ENCODE results near the gene RTP2. TPM values are rescaled to one million over a fixed set of nuclear protein-coding genes. Genes with fewer than 3 reads are reported as not detected.

RTP2 gene
- total RNA-seq, 1 experiment from 2014 or later = not detected

DNA sequence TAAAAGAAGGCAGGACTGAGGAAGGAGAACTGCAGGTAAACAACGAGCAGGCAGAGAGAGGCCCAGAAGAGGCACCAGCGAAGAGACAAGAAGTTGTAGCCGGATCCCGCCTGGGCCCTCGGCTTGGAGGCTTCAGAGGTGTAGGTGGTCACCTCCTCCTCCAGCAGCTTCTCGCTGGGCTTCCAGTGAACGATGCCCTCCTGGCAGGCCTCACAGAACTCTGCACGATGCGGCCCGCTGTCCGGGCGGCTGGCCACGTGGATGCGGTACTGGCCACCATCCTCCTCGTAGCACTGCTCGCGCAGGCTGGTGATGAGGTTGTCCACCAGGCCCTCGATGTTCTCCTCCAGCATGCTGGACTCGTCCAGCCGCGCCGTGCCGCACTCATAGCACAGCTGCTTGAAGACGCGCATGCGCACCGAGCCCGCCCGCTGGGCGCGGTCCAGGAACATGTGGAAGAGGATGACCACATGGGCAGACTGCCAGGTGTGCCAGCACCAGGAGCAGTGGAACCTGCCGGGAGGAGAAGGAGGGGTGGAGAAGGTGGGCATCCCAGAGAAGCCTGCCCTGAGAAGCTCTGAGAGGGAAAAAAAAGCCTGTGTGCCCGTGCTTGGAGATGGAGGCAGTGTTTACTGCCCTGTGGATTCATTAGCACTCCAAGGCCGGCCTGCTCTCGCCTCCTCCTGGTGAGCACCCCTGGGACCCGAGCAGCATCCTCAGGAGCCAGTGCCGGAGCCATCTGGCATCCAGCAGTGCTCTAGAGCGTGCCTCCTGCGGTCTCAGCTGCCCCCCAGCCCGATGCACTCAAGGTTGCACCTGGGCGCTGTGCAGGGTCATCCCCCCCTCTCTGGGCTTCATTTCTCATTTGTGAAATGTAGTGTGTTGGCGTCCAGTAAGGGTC lies 3.6 kb downstream of the RTP2 start:
- TF ChIP-seq, protein P1, sequence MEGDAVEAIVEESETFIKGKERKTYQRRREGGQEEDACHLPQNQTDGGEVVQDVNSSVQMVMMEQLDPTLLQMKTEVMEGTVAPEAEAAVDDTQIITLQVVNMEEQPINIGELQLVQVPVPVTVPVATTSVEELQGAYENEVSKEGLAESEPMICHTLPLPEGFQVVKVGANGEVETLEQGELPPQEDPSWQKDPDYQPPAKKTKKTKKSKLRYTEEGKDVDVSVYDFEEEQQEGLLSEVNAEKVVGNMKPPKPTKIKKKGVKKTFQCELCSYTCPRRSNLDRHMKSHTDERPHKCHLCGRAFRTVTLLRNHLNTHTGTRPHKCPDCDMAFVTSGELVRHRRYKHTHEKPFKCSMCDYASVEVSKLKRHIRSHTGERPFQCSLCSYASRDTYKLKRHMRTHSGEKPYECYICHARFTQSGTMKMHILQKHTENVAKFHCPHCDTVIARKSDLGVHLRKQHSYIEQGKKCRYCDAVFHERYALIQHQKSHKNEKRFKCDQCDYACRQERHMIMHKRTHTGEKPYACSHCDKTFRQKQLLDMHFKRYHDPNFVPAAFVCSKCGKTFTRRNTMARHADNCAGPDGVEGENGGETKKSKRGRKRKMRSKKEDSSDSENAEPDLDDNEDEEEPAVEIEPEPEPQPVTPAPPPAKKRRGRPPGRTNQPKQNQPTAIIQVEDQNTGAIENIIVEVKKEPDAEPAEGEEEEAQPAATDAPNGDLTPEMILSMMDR (IDR thresholded peaks at IDR 0.05) = no peak
- TF ChIP-seq, protein P2, sequence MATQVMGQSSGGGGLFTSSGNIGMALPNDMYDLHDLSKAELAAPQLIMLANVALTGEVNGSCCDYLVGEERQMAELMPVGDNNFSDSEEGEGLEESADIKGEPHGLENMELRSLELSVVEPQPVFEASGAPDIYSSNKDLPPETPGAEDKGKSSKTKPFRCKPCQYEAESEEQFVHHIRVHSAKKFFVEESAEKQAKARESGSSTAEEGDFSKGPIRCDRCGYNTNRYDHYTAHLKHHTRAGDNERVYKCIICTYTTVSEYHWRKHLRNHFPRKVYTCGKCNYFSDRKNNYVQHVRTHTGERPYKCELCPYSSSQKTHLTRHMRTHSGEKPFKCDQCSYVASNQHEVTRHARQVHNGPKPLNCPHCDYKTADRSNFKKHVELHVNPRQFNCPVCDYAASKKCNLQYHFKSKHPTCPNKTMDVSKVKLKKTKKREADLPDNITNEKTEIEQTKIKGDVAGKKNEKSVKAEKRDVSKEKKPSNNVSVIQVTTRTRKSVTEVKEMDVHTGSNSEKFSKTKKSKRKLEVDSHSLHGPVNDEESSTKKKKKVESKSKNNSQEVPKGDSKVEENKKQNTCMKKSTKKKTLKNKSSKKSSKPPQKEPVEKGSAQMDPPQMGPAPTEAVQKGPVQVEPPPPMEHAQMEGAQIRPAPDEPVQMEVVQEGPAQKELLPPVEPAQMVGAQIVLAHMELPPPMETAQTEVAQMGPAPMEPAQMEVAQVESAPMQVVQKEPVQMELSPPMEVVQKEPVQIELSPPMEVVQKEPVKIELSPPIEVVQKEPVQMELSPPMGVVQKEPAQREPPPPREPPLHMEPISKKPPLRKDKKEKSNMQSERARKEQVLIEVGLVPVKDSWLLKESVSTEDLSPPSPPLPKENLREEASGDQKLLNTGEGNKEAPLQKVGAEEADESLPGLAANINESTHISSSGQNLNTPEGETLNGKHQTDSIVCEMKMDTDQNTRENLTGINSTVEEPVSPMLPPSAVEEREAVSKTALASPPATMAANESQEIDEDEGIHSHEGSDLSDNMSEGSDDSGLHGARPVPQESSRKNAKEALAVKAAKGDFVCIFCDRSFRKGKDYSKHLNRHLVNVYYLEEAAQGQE (IDR thresholded peaks at IDR 0.05; ENCODE audit: insufficient read depth in 1 of 2, low read depth in 2 of 2, low read length in 1 of 2) = no peak
- TF ChIP-seq SIN3A (IDR thresholded peaks at IDR 0.05; ENCODE audit: borderline replicate concordance, insufficient read depth, low read depth, low read length) = no peak
- H3K36me3 ChIP-seq (ENCODE audit: control insufficient read depth, insufficient read depth, low read length) = no peaks in the 10 kb centered on the region
- BruUV-seq (replicated peaks) = no TSS peak
- ChIA-PET CTCF (no interaction called here), POLR2A (no interaction called here)
- DNase-seq (ENCODE audit: low read depth, low spot score) (no peak), ATAC-seq (no peak)
- no peaks in the 10 kb centered on the region for H3K4me1 ChIP-seq (ENCODE audit: control insufficient read depth, insufficient read depth, low read length)
- no peaks in the 10 kb centered on the region for H3K9me3 ChIP-seq (ENCODE audit: control insufficient read depth, insufficient read depth, low read depth, low read length)
- H3K4me3 ChIP-seq (ENCODE audit: low read depth in 2 of 2, low read length in 2 of 2) = no peak overlapping the region
- H3K27ac ChIP-seq (ENCODE audit: low read length) = no peak overlapping the region
- H3K27me3 ChIP-seq (ENCODE audit: control insufficient read depth, insufficient read depth, low read length) = peaks cover 5% of the 10 kb centered on the region
- intact Hi-C loops (cut with micrococcal nuclease; ENCODE audit: unreplicated experiment) = no loop called here
- in situ Hi-C loops (cut with HindIII; ENCODE audit: low pct_unique_long_range_greater_than_20kb, low sequenced_read_pairs) = loop anchor here (25.0 kb wide), 1 partner anchor 386 kb away; no protein-coding TSS in a partner anchor

DNA sequence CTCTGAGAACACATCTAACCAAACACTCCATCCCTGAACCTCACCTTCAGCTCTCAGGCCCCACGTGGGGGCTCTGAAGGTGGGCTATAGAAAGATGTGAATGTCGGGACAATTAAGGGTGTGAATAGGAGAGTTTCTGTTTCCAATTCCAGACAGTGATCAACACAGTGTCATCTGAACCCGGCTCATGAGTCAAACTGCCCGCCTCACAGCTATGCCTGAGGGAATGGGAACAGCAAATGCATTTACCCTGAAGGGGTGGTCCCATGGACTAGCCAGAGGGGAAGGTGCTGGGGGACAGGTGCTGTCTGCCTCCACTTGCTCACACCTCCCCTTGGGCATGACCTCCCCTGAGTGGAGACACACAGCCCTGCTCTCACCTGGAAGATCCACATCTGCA lies 6.3 kb downstream of the RTP2 start:
- no peaks in the 10 kb centered on the region for H3K4me1 ChIP-seq (ENCODE audit: control insufficient read depth, insufficient read depth, low read length)
- ATAC-seq = no peak
- peaks cover 5% of the 10 kb centered on the region for H3K27me3 ChIP-seq (ENCODE audit: control insufficient read depth, insufficient read depth, low read length)
- ChIA-PET POLR2A (interaction anchor here (0.7 kb wide), 1 partner anchor 488 kb away, joined by 7 read pairs; no protein-coding TSS in a partner anchor), CTCF (interaction anchor here (0.7 kb wide), 1 partner anchor 1366 kb away, joined by 5 read pairs; no protein-coding TSS in a partner anchor)
- no peak for DNase-seq (ENCODE audit: low read depth, low spot score)
- H3K36me3 ChIP-seq (ENCODE audit: control insufficient read depth, insufficient read depth, low read length) = no peaks in the 10 kb centered on the region
- TF ChIP-seq SIN3A (IDR thresholded peaks at IDR 0.05; ENCODE audit: borderline replicate concordance, insufficient read depth, low read depth, low read length) = no peak
- TF ChIP-seq POLR2AphosphoS5 (IDR thresholded peaks at IDR 0.05; ENCODE audit: low read depth, low read length) = no peak
- TF ChIP-seq TCF7L2 (IDR thresholded peaks at IDR 0.05; ENCODE audit: low read depth, low read length) = no peak
- TF ChIP-seq, protein P2 (IDR thresholded peaks at IDR 0.05; ENCODE audit: insufficient read depth in 1 of 2, low read depth in 2 of 2, low read length in 1 of 2) = no peak
- BruUV-seq (replicated peaks) = no TSS peak
- intact Hi-C loops (cut with micrococcal nuclease; ENCODE audit: unreplicated experiment) = no loop called here
- H3K27ac ChIP-seq (ENCODE audit: low read length) = no peak overlapping the region
- no peak overlapping the region for H3K4me3 ChIP-seq (ENCODE audit: low read depth in 2 of 2, low read length in 2 of 2)
- no peaks in the 10 kb centered on the region for H3K9me3 ChIP-seq (ENCODE audit: control insufficient read depth, insufficient read depth, low read depth, low read length)
- in situ Hi-C loops (cut with HindIII; ENCODE audit: low pct_unique_long_range_greater_than_20kb, low sequenced_read_pairs) = loop anchor here (25.0 kb wide), 1 partner anchor 384 kb away; no protein-coding TSS in a partner anchor
